ENCODE measurements around the gene RASGRP4. TPM values are rescaled to one million over a fixed set of nuclear protein-coding genes. Genes with fewer than 3 reads are reported as not detected.

The RASGRP4 gene
- total and polyA plus RNA-seq, 4 donors: 3.5 to 39.0 (median 8.7) TPM

GRCh38 chr19:38455031-38455430, 29.0 kb upstream of the RASGRP4 start:
- H3K27ac ChIP-seq (ENCODE audit: low read depth in 1 of 2, low read length in 1 of 2): no peak overlapping the region
- H3K9ac ChIP-seq (ENCODE audit: insufficient read depth in 1 of 2, low read length in 2 of 2): no peak overlapping the region
- H3K4me1 ChIP-seq (ENCODE audit: control insufficient read depth in 5 of 5, insufficient read depth in 5 of 5, low read length in 5 of 5): no peaks in the 10 kb centered on the region
- WGBS, 2 donors: 51 to 63% methylated on average over 4 of the region's 4 CpGs
- TF ChIP-seq, protein P1, sequence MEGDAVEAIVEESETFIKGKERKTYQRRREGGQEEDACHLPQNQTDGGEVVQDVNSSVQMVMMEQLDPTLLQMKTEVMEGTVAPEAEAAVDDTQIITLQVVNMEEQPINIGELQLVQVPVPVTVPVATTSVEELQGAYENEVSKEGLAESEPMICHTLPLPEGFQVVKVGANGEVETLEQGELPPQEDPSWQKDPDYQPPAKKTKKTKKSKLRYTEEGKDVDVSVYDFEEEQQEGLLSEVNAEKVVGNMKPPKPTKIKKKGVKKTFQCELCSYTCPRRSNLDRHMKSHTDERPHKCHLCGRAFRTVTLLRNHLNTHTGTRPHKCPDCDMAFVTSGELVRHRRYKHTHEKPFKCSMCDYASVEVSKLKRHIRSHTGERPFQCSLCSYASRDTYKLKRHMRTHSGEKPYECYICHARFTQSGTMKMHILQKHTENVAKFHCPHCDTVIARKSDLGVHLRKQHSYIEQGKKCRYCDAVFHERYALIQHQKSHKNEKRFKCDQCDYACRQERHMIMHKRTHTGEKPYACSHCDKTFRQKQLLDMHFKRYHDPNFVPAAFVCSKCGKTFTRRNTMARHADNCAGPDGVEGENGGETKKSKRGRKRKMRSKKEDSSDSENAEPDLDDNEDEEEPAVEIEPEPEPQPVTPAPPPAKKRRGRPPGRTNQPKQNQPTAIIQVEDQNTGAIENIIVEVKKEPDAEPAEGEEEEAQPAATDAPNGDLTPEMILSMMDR (IDR thresholded peaks at IDR 0.05; ENCODE audit: control extremely low read depth, extremely low read depth): no peak
- H3K27me3 ChIP-seq (ENCODE audit: control insufficient read depth in 3 of 3, insufficient read depth in 3 of 3, low read length in 2 of 3): no peaks in the 10 kb centered on the region
- no peaks in the 10 kb centered on the region for H3K36me3 ChIP-seq (ENCODE audit: control insufficient read depth in 4 of 4, insufficient read depth in 4 of 4, low read length in 4 of 4)
- H3K9me3 ChIP-seq (ENCODE audit: control insufficient read depth in 4 of 4, insufficient read depth in 3 of 4, low read length in 3 of 4): peaks cover 0 to 1% (median 0%) of the 10 kb centered on the region in 4 donors
- H3K4me3 ChIP-seq: no peak overlapping the region
- DNase-seq (peak; percentile 29 to 66 (median 63)), ATAC-seq (ENCODE audit: insufficient read depth, low FRiP score) (no peak)

GRCh38 chr19:38453596-38453995, 27.6 kb upstream of the RASGRP4 start:
- H3K4me3 ChIP-seq: no peak overlapping the region
- H3K27me3 ChIP-seq (ENCODE audit: control insufficient read depth in 3 of 3, insufficient read depth in 3 of 3, low read length in 2 of 3): no peaks in the 10 kb centered on the region
- TF ChIP-seq, protein P1 (IDR thresholded peaks at IDR 0.05; ENCODE audit: control extremely low read depth, extremely low read depth): no peak
- ATAC-seq (ENCODE audit: insufficient read depth, low FRiP score) (no peak), DNase-seq (no peak)
- H3K9ac ChIP-seq (ENCODE audit: insufficient read depth in 1 of 2, low read length in 2 of 2): no peak overlapping the region
- H3K36me3 ChIP-seq (ENCODE audit: control insufficient read depth in 4 of 4, insufficient read depth in 4 of 4, low read length in 4 of 4): no peaks in the 10 kb centered on the region
- WGBS, 2 donors: 80 to 90% methylated on average over 2 to 3 of the region's 3 CpGs
- no peak overlapping the region for H3K27ac ChIP-seq (ENCODE audit: low read depth in 1 of 2, low read length in 1 of 2)
- H3K4me1 ChIP-seq (ENCODE audit: control insufficient read depth in 5 of 5, insufficient read depth in 5 of 5, low read length in 5 of 5): no peaks in the 10 kb centered on the region
- no peaks in the 10 kb centered on the region for H3K9me3 ChIP-seq (ENCODE audit: control insufficient read depth in 4 of 4, insufficient read depth in 3 of 4, low read length in 3 of 4)

- no peak overlapping the region for H3K27ac ChIP-seq (ENCODE audit: low read depth in 1 of 2, low read length in 1 of 2)
- no peak for ATAC-seq (ENCODE audit: insufficient read depth, low FRiP score)
- peak in 1 of 3 donors; percentile 26 for DNase-seq
- 77 to 79% methylated on average over 43 to 45 of the region's 45 CpGs for WGBS, 2 donors
- H3K9ac ChIP-seq (ENCODE audit: insufficient read depth in 1 of 2, low read length in 2 of 2): no peak overlapping the region
- H3K27me3 ChIP-seq (ENCODE audit: control insufficient read depth in 3 of 3, insufficient read depth in 3 of 3, low read length in 2 of 3): no peaks in the 10 kb centered on the region
- TF ChIP-seq, protein P1 (IDR thresholded peaks at IDR 0.05; ENCODE audit: control extremely low read depth, extremely low read depth): no peak
- no peaks in the 10 kb centered on the region for H3K36me3 ChIP-seq (ENCODE audit: control insufficient read depth in 4 of 4, insufficient read depth in 4 of 4, low read length in 4 of 4)
- H3K4me1 ChIP-seq (ENCODE audit: control insufficient read depth in 5 of 5, insufficient read depth in 5 of 5, low read length in 5 of 5): no peaks in the 10 kb centered on the region
- no peaks in the 10 kb centered on the region for H3K9me3 ChIP-seq (ENCODE audit: control insufficient read depth in 4 of 4, insufficient read depth in 3 of 4, low read length in 3 of 4)
- H3K4me3 ChIP-seq: no peak overlapping the region
These were observed 26.7 kb upstream of the RASGRP4 start for GRCh38 chr19:38452430-38453366.

Measured in lung (tissue), 12 donors.